GM21717 (cell line): ENCODE data around the gene GINS2.

ENCODE experiments used
- ATAC-seq: cut with Tn5 transposase; IDR thresholded peaks from one replicate; pipeline ENCODE4 v1.9.1; 2021; ENCODE audit warnings: mild to moderate bottlenecking, moderate library complexity; ENCODE audit not compliant: unreplicated experiment

GINS2 gene

GRCh38 chr16:85641776-85642176, 47.0 kb downstream of the GINS2 start:
- no peak for ATAC-seq

- no peak for ATAC-seq
Measured at GRCh38 chr16:85641305-85641704, 47.4 kb downstream of the GINS2 start.

- ATAC-seq = no peak
Measured at GRCh38 chr16:85640585-85640984, 48.2 kb downstream of the GINS2 start.

GRCh38 chr16:85640254-85640558, 48.5 kb downstream of the GINS2 start:
- ATAC-seq = no peak

- no peak for ATAC-seq
Measured at GRCh38 chr16:85639529-85640253, 49.1 kb downstream of the GINS2 start.

- ATAC-seq = no peak
Measured at GRCh38 chr16:85638695-85639409, 49.9 kb downstream of the GINS2 start.

- no peak for ATAC-seq
Measured at GRCh38 chr16:85637808-85638647, 50.7 kb downstream of the GINS2 start.

GRCh38 chr16:85637061-85637807, 51.5 kb downstream of the GINS2 start:
- ATAC-seq = no peak

- ATAC-seq = no peak
Measured at GRCh38 chr16:85636234-85636812, 52.4 kb downstream of the GINS2 start.

- ATAC-seq = no peak
Measured at GRCh38 chr16:85635545-85636140, 53.1 kb downstream of the GINS2 start.

GRCh38 chr16:85634747-85635544, 53.8 kb downstream of the GINS2 start:
- ATAC-seq = no peak

- ATAC-seq = no peak
Measured at GRCh38 chr16:85633888-85634287, 54.9 kb downstream of the GINS2 start.

- ATAC-seq = no peak
Measured at GRCh38 chr16:85633438-85633743, 55.4 kb downstream of the GINS2 start.

- no peak for ATAC-seq
Measured at GRCh38 chr16:85632709-85633437, 55.9 kb downstream of the GINS2 start.

- no peak for ATAC-seq
Measured at GRCh38 chr16:85631802-85632393, 56.9 kb downstream of the GINS2 start.

- no peak for ATAC-seq
Measured at GRCh38 chr16:85631230-85631629, 57.5 kb downstream of the GINS2 start.

- no peak for ATAC-seq
Measured at GRCh38 chr16:85629853-85630252, 58.9 kb downstream of the GINS2 start.

GRCh38 chr16:85629326-85629725, 59.4 kb downstream of the GINS2 start:
- no peak for ATAC-seq

GRCh38 chr16:85628645-85629044, 60.1 kb downstream of the GINS2 start:
- ATAC-seq = no peak
